Measurements from ENCODE around the gene SCNN1G.

GRCh38 chr16:23132775-23133463, 49.6 kb upstream of the SCNN1G start:
- no peak for TF ChIP-seq EZH2 (IDR thresholded peaks at IDR 0.05)
- no peak for TF ChIP-seq CTCF (IDR thresholded peaks at IDR 0.05 in 2 of 3, conservative IDR thresholded peaks at IDR 0.05 in 1 of 3; ENCODE audit: borderline replicate concordance in 1 of 3, insufficient read depth in 1 of 3, low read depth in 2 of 3, low read length in 2 of 3)
- TF ChIP-seq, protein P1, sequence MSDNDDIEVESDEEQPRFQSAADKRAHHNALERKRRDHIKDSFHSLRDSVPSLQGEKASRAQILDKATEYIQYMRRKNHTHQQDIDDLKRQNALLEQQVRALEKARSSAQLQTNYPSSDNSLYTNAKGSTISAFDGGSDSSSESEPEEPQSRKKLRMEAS (IDR thresholded peaks at IDR 0.05), result no peak
- TF ChIP-seq POLR2A (IDR thresholded peaks at IDR 0.05; ENCODE audit: borderline replicate concordance, extremely low read depth, insufficient read depth, insufficient read length), result no peak

All from HCT116 (cell line).